GM19455 (cell line): ENCODE results near the gene CPSF3.
A peak's percentile ranks its signal among the peaks of the same experiment; 100 is the strongest.

Experiments
- ATAC-seq: cut with Tn5 transposase; IDR thresholded peaks from one replicate; pipeline ENCODE4 v1.9.1; 2021; ENCODE audit not compliant: unreplicated experiment

The CPSF3 gene

DNA sequence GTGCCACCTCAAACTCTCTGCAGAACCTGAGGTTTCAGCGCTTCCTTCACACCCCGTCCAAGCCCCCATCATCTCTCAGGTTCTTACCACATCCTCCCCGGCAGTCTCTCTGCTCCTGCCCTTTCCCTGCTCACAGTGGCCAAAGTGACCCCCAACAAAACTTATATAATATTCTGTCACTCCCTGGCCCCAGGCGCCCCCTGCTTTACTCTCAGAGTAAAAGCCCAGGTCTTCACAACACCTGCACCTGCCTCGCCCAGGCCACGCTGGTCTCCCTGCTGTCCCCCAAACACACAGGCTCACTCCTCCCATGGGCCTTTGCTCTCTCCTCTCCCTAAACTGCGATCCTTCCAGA, 6.5 kb upstream of the CPSF3 start:
- ATAC-seq: no peak

- ATAC-seq: no peak
Observed at GRCh38 chr2:9417725-9418124, 5.7 kb upstream of the CPSF3 start.

DNA sequence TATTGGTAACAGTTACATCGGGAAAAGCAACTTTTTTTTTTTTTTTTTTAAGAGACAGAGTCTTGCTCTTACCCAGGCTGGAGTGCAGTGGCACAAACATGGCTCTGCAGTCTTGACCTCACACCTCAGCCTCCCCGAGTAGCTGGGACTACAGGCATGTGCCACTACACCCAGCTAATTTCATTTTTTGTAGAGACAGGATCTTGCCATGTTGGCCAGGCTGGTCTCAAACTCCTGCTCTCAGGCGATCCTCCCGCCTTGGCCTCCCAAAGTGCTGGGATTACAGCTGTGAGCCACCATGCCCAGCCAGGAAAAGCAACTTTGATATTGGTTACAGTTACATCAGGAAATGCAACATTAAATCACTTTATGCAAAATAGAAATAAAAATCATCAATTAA, 4.7 kb upstream of the CPSF3 start:
- ATAC-seq: no peak

GRCh38 chr2:9419541-9419940, 3.9 kb upstream of the CPSF3 start:
- no peak for ATAC-seq

DNA sequence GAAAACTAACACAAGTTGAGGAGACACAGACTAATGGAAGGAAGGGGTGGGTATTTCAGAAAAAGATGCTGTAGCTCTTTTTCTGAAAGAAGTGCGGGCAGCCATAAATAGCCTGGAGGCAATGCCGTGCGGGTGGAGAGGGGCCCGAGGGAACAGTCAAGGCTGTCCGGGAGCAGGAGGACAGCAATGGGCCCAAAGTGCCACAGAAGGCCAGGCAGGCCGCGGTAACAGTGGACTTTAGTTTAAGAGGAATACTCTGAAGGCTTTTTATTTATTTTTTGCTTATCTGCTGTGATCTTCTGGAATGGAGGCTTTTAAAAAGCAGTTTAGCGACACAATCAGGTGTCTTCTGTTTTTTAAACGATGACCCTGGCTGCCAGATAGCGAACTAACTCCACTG, 3.0 kb upstream of the CPSF3 start:
- ATAC-seq: no peak

DNA sequence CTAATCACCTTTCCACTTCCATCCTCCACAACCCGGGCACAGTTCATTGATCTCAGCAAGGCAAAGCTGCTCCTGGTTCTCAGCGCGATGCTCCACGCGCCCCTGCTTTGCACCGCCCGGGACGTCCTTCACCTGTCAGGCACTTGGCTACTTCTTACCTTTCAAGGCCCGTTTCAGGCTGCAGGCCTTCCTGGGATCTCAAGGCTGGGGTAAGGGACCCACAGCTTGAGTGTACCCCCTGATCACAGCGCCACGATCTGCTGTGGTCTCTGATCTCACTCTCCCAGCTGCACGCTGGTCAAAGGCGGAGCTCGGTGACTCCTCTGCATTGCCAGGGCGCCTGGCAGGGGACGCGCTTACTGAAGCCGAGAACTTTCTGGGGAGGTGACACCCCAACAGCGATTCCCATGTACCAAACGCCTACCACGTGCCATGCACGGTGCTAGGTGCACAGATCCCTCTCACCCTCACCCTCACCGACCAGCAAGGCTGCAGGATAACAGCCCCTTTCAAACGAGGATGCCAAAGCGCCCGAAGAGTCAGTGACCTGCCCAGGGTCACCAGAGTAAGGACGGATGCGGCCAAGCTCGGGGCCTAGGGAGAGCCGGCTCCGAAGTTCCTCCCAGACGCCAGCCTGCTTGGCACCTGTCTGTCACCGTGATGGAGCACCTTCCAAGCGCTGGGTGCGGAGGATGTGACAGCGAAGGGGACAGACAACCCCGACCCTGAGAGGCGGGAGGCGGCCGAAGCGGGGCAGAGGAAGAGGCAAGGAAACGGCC, 944 bp upstream of the CPSF3 start:
- peak; percentile 29 for ATAC-seq

DNA sequence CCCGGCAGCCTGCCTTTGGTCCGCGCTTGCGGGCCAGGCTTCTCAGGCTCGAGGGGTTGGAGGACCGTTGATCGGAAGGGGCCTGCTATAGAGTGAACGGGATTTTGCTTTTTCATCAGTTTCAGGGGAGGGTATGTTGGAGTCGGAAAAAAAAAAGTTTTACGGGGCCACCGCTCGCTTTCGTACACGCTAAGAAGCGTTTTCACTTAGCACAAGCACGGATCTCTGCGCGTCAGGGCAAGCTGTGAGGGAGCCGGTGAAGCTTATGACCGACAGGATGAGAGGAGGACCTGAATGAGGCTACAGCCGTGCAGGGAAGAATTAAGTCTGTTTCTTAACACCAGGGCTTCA, 443 bp downstream of the CPSF3 start:
- peak; percentile 2 for ATAC-seq

GRCh38 chr2:9424447-9425164, 1.2 kb downstream of the CPSF3 start:
- ATAC-seq: no peak

- ATAC-seq: no peak
Observed at GRCh38 chr2:9428965-9429577, 5.6 kb downstream of the CPSF3 start.

DNA sequence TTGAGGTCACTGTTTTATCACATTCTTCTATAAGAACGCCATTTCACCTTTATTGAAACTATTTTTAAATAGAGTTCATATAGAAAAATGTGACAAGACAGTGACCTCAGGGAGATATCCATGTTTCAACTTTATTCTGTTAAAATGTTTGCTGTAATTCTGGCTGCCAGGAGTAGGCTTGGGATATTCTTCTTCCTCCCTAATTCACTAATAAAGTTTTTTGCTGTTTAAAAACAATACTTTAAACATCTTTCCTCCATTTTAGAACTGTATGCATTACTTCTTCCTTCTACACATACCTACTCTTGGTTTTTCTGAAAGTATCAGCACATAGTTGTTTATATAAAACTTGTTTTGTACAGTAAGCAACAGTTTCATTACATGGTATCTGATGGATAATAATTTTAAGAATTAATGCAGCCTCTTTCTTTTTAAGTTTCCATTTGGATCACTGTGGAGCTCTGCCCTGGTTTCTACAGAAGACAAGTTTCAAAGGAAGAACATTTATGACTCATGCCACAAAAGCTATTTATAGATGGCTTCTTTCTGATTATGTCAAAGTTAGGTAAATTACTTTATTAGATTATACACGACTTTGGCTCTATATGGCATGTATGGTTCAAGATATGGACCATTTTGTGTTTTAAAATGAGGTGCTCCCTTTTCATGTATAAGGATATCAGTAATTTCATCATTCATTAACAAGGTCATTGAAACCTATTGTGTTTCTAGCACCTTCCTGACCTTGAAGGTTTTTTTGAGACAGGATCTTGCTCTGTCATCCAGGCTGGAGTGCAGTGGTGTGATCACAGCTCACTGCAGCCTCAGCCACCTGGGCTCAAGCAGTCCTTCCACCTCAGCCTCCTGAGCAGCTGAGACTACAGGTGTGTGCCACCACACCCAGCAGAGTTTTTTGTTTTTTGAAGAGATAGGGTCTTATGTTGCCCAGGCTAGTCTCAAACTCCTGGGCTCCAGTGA, 7.2 kb downstream of the CPSF3 start:
- no peak for ATAC-seq

DNA sequence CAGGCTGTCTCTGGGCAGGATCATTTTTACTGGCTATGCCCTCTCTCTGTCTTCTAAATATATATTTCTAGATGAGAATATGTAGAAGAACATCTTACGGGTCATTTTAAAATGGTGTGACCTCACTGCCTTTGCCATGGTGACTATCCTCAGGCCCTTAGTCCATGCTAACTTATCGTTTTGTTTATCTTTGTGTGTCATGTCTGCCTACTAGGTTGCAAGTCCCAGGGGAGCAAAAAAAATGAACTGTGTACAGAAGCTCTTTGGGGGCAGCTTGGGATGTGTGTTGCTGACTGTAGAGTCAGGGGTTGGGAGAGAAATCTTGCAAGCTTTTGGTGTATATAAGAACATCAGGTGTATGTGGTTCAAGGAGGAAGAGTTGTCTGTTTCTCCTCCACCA, 11.0 kb downstream of the CPSF3 start:
- no peak for ATAC-seq

GRCh38 chr2:9439536-9439935, 16.1 kb downstream of the CPSF3 start:
- ATAC-seq: no peak

GRCh38 chr2:9440058-9440727, 16.7 kb downstream of the CPSF3 start:
- no peak for ATAC-seq

GRCh38 chr2:9441556-9441955, 18.1 kb downstream of the CPSF3 start:
- no peak for ATAC-seq

GRCh38 chr2:9443526-9443925, 20.1 kb downstream of the CPSF3 start:
- no peak for ATAC-seq

DNA sequence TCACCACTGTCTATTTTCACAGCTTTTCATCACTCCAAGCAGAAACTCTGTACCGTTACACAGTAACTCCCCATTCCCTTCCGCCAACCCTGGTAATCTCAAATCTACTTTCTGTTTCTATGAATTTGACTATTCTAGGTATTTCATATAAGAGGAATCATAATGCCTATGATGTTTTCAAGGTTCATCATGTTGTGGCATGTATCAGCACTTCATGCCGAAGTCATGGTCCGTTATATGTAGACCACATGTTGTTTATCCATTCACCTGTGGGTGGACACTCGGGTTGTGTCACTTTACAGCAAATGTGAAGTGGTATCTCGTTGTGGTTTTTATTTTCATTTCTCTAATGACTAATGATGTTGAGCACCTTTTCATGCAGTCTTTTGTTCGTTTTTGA, 21.6 kb downstream of the CPSF3 start:
- no peak for ATAC-seq

GRCh38 chr2:9451231-9451630, 27.8 kb downstream of the CPSF3 start:
- no peak for ATAC-seq

DNA sequence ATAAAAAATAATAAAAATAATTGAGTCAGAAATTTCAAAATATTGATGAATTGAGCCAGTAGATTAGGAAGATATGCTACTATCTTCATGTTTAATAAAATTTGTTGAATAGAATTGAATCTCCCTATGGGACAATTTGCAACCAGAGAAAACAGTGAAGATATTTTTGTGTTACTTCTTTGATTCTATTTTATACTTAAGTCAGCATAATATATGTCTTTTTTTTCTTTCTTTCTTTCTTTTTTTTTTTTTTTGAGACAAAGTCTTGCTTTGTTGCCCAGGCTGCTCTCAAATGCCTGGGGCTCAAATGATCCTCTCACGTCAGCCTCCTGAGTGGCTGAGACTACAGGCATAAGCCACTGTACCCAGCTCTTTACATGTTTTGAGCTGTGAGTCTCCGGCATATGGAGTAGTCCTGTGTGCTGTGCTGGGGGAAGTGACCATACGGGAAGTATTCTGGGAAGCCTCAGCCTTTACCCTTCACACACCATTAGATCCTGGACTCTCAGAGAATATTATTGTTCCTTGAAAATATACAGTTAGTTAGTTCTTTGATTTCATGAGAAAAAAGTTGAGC, 37.1 kb downstream of the CPSF3 start:
- no peak for ATAC-seq

DNA sequence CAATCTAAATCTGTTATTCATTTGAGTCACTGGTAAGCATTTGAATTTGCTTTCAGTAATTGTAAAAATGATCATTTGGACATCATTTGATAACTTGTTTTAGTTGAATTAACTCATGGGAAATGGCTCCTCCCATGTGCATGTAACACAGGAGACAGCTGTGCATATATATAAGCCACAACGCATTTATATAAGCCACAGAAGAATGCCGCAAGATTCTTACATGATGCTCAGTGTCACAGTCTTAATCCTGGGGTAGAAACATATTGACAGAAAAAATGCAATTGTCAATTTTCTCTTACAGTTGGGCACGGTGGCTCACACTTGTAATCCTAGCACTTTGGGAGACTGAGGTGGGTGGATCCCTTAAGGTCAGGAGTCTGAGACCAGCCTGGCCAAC, 37.6 kb downstream of the CPSF3 start:
- no peak for ATAC-seq

DNA sequence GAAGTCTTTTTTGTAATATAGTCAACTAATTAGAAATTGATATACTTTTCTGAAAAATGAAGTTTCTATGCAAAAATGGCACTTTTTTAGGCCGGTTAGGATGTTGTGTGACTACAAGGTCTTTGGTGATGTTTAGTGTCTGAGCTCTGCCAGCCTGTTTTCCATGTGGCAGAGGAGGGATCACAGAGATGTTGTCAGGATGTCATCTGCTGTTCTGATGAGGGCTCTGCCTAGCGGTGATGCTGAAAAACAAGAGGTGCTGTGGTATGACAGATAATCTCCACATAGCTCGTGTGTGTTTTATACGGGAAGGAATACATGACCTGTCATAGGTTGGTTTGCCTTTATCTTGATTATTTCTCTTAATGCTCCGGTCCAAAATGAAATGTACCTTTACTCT, 38.9 kb downstream of the CPSF3 start:
- no peak for ATAC-seq
